Fibroblast of skin of abdomen (primary cell): ENCODE data around the gene RIT1.

Experiments
- DNase-seq: peaks from one replicate; pipeline ENCODE4 v3.0.0-alpha.2; 2013

RIT1 gene

GRCh38 chr1:155856257-155856974, 54.7 kb downstream of the RIT1 start:
- no peak for DNase-seq

GRCh38 chr1:155850345-155850744, 60.8 kb downstream of the RIT1 start:
- no peak for DNase-seq

GRCh38 chr1:155847823-155848529, 63.2 kb downstream of the RIT1 start:
- no peak for DNase-seq
